Measurements from ENCODE around the gene CRCP. TPM values are rescaled to one million over a fixed set of nuclear protein-coding genes. Genes with fewer than 3 reads are reported as not detected.
"Not testable (repeated sequence)": the region's sequence is repeated elsewhere in the genome, so short reads cannot be mapped to it uniquely, and the experiment has no call there.

Gene CRCP
- total and polyA plus RNA-seq, 5 experiments from 2014 or later = 29.5 to 37.9 (median 32.9) TPM

GRCh38 chr7:66116680-66117420 lies 2.2 kb downstream of the CRCP start:
- H3K27me3 Mint-ChIP-seq, H3K9me3 Mint-ChIP-seq, ATAC-seq, POLR2A ChIA-PET, DNase-seq: not testable (repeated sequence)
- Mint-ChIP-seq H3K4me3 (peak overlapping the region; percentile 29 to 99 (median 72)), H3K4me1 (peaks cover 27 to 58% (median 54%) of the 10 kb centered on the region in 4 donors), H3K27ac (peak overlapping the region; percentile 20 to 97 (median 77)), H3K36me3 (peaks cover 0 to 27% (median 3%) of the 10 kb centered on the region in 3 donors)

- DNase-seq (no peak), ATAC-seq (no peak)
- H3K36me3 Mint-ChIP-seq = peaks cover 0 to 31% (median 3%) of the 10 kb centered on the region in 3 donors
- peaks cover 30 to 69% (median 60%) of the 10 kb centered on the region in 4 donors for H3K4me1 Mint-ChIP-seq
- H3K27ac Mint-ChIP-seq = peak overlapping the region in 5 of 10 donors; percentile 50 to 79 (median 63)
- no peaks in the 10 kb centered on the region for H3K9me3 Mint-ChIP-seq
- no peaks in the 10 kb centered on the region for H3K27me3 Mint-ChIP-seq
- POLR2A ChIA-PET = no interaction called here
- peak overlapping the region in 3 of 10 donors; percentile 11 to 72 (median 34) for H3K4me3 Mint-ChIP-seq
Observed at GRCh38 chr7:66118603-66119002, 4.0 kb downstream of the CRCP start.

GRCh38 chr7:66119245-66119850 lies 4.7 kb downstream of the CRCP start:
- Mint-ChIP-seq H3K4me3 (peak overlapping the region in 2 of 10 donors; percentile 16 to 34), H3K9me3 (no peaks in the 10 kb centered on the region), H3K4me1 (peaks cover 30 to 72% (median 63%) of the 10 kb centered on the region in 4 donors), H3K27ac (peak overlapping the region in 5 of 10 donors; percentile 40 to 79 (median 63)), H3K27me3 (no peaks in the 10 kb centered on the region), H3K36me3 (peaks cover 0 to 31% (median 3%) of the 10 kb centered on the region in 3 donors)
- DNase-seq (no peak), ATAC-seq (no peak)
- POLR2A ChIA-PET = no interaction called here

GRCh38 chr7:66123175-66123528 lies 8.5 kb downstream of the CRCP start:
- Mint-ChIP-seq H3K27ac (peak overlapping the region in 2 of 10 donors; percentile 34 to 41), H3K4me1 (peaks cover 20 to 73% (median 58%) of the 10 kb centered on the region in 4 donors)
- POLR2A ChIA-PET = interaction anchor here (1.2 kb wide), 1 partner anchor 8 kb away, joined by 7 read pairs; the partner anchor contains the start of gene CRCP

GRCh38 chr7:66124569-66124861 lies 9.9 kb downstream of the CRCP start:
- peaks cover 0 to 28% (median 0%) of the 10 kb centered on the region in 3 donors for H3K36me3 Mint-ChIP-seq
- peak overlapping the region in 8 of 10 donors; percentile 0 to 50 (median 31) for H3K4me3 Mint-ChIP-seq
- ATAC-seq, POLR2A ChIA-PET, H3K27me3 Mint-ChIP-seq, H3K9me3 Mint-ChIP-seq, DNase-seq: not testable (repeated sequence)
- peaks cover 14 to 68% (median 48%) of the 10 kb centered on the region in 4 donors for H3K4me1 Mint-ChIP-seq
- peak overlapping the region in 9 of 10 donors; percentile 16 to 89 (median 62) for H3K27ac Mint-ChIP-seq

More at GRCh38 chr7:66123175-66123528, 8.5 kb downstream of the CRCP start:
- ATAC-seq (no peak), DNase-seq (no peak)
- peak overlapping the region in 1 of 10 donors; percentile 32 for H3K4me3 Mint-ChIP-seq
- no peaks in the 10 kb centered on the region for H3K27me3 Mint-ChIP-seq
- peaks cover 0 to 36% (median 3%) of the 10 kb centered on the region in 3 donors for H3K36me3 Mint-ChIP-seq
- no peaks in the 10 kb centered on the region for H3K9me3 Mint-ChIP-seq

GRCh38 chr7:66125052-66125694 lies 10.5 kb downstream of the CRCP start:
- H3K9me3 Mint-ChIP-seq = no peaks in the 10 kb centered on the region
- H3K4me3 Mint-ChIP-seq = peak overlapping the region in 7 of 10 donors; percentile 16 to 50 (median 30)
- DNase-seq (peak in 2 of 10 donors; percentile 12 to 26), ATAC-seq (peak; percentile 49 to 77)
- POLR2A ChIA-PET = no interaction called here
- no peaks in the 10 kb centered on the region for H3K27me3 Mint-ChIP-seq
- peak overlapping the region; percentile 42 to 89 (median 71) for H3K27ac Mint-ChIP-seq
- peaks cover 0 to 32% (median 0%) of the 10 kb centered on the region in 3 donors for H3K36me3 Mint-ChIP-seq
- peaks cover 15 to 68% (median 49%) of the 10 kb centered on the region in 4 donors for H3K4me1 Mint-ChIP-seq

GRCh38 chr7:66125781-66126352 lies 11.2 kb downstream of the CRCP start:
- H3K4me1 Mint-ChIP-seq = peaks cover 15 to 65% (median 47%) of the 10 kb centered on the region in 4 donors
- not testable (repeated sequence) for ATAC-seq

GRCh38 chr7:66127172-66127571 lies 12.5 kb downstream of the CRCP start:
- DNase-seq, H3K4me3 Mint-ChIP-seq, H3K9me3 Mint-ChIP-seq, H3K27me3 Mint-ChIP-seq, POLR2A ChIA-PET, ATAC-seq: not testable (repeated sequence)
- peak overlapping the region in 4 of 10 donors; percentile 30 to 84 (median 59) for H3K27ac Mint-ChIP-seq
- H3K4me1 Mint-ChIP-seq = peaks cover 15 to 61% (median 44%) of the 10 kb centered on the region in 4 donors
- peaks cover 0 to 37% (median 6%) of the 10 kb centered on the region in 3 donors for H3K36me3 Mint-ChIP-seq

More at GRCh38 chr7:66125781-66126352, 11.2 kb downstream of the CRCP start:
- H3K9me3 Mint-ChIP-seq, H3K27me3 Mint-ChIP-seq, DNase-seq, POLR2A ChIA-PET: not testable (repeated sequence)
- Mint-ChIP-seq H3K4me3 (peak overlapping the region in 3 of 10 donors; percentile 20 to 50 (median 31)), H3K36me3 (peaks cover 0 to 33% (median 3%) of the 10 kb centered on the region in 3 donors), H3K27ac (peak overlapping the region in 9 of 10 donors; percentile 42 to 78 (median 69))

GRCh38 chr7:66138994-66139752 lies 24.5 kb downstream of the CRCP start:
- no peak for ATAC-seq
- Mint-ChIP-seq H3K4me1 (peaks cover 0 to 16% (median 13%) of the 10 kb centered on the region in 4 donors), H3K27ac (peak overlapping the region in 2 of 10 donors; percentile 21 to 27), H3K27me3 (no peaks in the 10 kb centered on the region), H3K9me3 (no peaks in the 10 kb centered on the region), H3K4me3 (no peak overlapping the region), H3K36me3 (peaks cover 4 to 96% (median 17%) of the 10 kb centered on the region in 3 donors)
- DNase-seq = no peak
- POLR2A ChIA-PET = interaction anchor here (0.6 kb wide), 1 partner anchor 27 kb away, joined by 4 read pairs; no protein-coding TSS in a partner anchor

- Mint-ChIP-seq H3K9me3 (no peaks in the 10 kb centered on the region), H3K27me3 (no peaks in the 10 kb centered on the region), H3K4me1 (peaks cover 0 to 18% (median 15%) of the 10 kb centered on the region in 4 donors), H3K27ac (peak overlapping the region in 2 of 10 donors; percentile 46 to 60), H3K36me3 (peaks cover 4 to 95% (median 14%) of the 10 kb centered on the region in 3 donors), H3K4me3 (no peak overlapping the region)
- ATAC-seq = no peak
- POLR2A ChIA-PET = no interaction called here
- DNase-seq = peak in 1 of 10 donors; percentile 8
Observed at GRCh38 chr7:66140924-66141323, 26.3 kb downstream of the CRCP start.

- no peak overlapping the region for H3K4me3 Mint-ChIP-seq
- POLR2A ChIA-PET = no interaction called here
- H3K27ac Mint-ChIP-seq = peak overlapping the region in 1 of 10 donors; percentile 60
- H3K9me3 Mint-ChIP-seq = no peaks in the 10 kb centered on the region
- peaks cover 3 to 20% (median 17%) of the 10 kb centered on the region in 4 donors for H3K4me1 Mint-ChIP-seq
- ATAC-seq (no peak), DNase-seq (no peak)
- H3K27me3 Mint-ChIP-seq = no peaks in the 10 kb centered on the region
- peaks cover 9 to 96% (median 13%) of the 10 kb centered on the region in 3 donors for H3K36me3 Mint-ChIP-seq
Observed at GRCh38 chr7:66142334-66142733, 27.7 kb downstream of the CRCP start.
